Stimulated activated CD8-positive, alpha-beta memory T cell treated with anti-CD3 and anti-CD28 coated beads, Interleukin-4, amount 100 ng/mL, for 24 hours (primary cell): Measurements from ENCODE around the gene MARK4.
A peak's percentile ranks its signal among the peaks of the same experiment; 100 is the strongest.
"Not testable (repeated sequence)": the region's sequence is repeated elsewhere in the genome, so short reads cannot be mapped to it uniquely, and the experiment has no call there.

Source experiments
- DNase-seq: peaks from one replicate; pipeline ENCODE4 v3.0.0-alpha.2; 2020; ENCODE audit warnings: low read depth

MARK4 gene

GRCh38 chr19:45306040-45306439, 55.0 kb downstream of the MARK4 start:
- DNase-seq: no peak

GRCh38 chr19:45306518-45307027, 55.5 kb downstream of the MARK4 start:
- no peak for DNase-seq

DNA sequence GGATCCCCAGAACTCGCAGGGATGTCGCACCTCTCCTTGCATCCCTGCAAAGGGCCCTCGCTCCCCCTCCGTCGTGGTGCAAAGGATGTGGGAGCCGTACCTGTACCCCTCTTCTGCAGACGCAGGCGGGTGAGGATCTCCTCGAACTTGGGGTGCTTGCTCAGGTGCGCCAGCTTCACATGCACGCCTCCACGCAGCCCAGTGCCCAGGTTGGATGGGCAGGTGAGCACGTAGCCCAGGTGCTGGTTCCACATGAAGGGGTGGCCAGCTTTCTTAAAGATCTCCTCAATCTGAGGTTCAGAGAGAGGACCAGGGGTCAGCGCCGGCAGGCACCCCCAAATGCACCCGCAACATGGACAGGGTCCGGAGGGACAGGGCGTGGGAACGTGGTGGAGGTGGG, 56.3 kb downstream of the MARK4 start:
- no peak for DNase-seq

DNA sequence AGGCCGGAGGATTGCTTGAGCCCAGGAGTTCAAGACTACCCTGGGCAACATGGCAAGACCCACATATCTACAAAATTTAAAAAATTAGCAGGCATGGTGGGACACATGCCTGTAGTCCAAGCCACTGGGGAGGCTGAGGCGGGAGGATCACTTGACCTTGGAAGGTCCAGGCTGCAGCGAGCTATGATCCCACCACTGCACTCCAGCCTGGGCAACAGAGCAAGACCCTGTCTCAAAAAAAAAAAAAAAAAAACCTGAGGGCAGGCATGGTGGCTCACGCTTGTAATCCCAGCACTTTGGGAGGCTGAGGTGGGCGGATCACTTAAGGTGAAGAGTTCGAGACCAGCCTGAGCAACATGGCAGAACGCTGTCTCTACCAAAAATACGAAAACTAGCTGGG, 58.3 kb downstream of the MARK4 start:
- DNase-seq: not testable (repeated sequence)

- no peak for DNase-seq
These were observed 60.5 kb downstream of the MARK4 start for GRCh38 chr19:45311621-45312020.

- DNase-seq: not testable (repeated sequence)
These were observed 61.2 kb downstream of the MARK4 start for GRCh38 chr19:45312285-45312684.

- DNase-seq: no peak
These were observed 63.7 kb downstream of the MARK4 start for GRCh38 chr19:45314708-45315245.

DNA sequence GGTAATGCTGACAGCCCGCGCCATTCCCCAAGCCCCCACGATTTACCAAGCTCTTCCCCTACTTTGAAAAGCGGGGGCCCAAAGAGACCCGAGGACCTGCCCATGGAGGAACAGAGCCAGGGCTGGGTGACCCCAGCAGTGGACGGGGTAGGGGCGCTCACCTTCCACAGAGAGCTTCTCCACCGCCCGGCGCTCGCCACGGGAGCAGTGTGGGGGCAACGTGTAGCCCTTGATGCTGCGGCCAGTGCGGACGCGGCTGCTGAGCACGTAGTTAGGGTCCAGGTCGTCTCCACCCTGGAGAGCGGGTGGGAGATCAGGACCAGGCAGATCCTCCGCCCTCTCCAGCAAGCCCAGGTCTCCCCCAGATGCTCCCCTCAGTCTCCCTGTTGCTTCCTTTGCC, 64.2 kb downstream of the MARK4 start:
- DNase-seq: no peak

DNA sequence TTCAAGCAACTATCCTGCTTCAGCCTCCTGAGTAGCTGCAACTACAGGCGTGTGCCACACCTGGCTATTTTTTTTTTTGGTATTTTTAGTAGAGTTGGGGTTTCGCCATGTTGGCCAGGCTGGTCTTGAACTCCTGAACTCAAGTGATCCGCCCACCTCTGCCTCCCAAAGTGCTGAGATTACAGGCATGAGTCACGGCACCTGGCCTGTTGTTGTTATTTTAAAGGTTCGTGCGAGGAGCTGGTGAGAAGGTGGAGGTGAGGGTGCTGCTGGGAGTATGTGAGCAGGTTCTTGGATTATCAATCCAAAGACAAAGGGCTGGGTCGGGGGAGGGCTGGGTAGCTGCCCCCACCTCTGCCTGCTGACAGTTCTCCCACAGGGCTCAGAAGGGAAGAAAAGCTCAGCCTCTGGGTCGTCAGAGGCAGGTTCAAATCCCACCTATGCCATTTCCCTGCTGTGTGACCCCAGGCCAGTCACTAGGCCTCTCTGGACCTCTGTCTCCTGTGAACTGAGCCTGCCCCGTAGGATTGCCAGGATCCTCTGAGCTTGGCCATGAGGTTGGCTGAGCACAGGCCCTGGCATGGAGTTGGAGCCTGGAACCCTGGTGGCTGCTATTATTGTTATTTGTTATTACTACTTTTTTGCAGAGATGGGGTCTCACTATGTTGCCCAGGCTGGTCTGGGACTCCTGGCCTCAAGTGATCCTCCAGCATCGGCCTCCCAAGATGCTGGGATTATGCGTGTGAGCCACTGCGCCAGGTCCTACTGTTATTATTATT, 70.1 kb downstream of the MARK4 start:
- DNase-seq: no peak

DNA sequence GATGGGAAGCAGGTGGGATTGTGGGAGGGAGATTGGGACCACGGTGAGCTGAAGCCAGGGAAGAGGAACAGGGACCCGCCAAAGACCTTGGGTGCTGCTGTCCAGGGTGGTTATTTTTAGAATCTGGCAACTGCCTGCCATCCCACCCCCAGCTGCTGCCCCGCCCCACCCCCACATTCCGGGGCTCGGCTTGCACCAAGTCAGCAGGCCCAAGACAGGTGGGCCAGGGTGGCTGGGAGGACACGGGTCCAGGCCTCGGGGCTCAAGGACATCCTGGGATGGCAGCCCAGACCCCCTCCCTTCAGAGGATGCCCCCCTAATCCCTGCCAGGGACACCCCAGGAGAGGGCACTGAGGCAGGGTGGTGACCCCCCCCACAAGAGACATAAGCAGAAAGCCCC, 70.8 kb downstream of the MARK4 start:
- DNase-seq: no peak

DNA sequence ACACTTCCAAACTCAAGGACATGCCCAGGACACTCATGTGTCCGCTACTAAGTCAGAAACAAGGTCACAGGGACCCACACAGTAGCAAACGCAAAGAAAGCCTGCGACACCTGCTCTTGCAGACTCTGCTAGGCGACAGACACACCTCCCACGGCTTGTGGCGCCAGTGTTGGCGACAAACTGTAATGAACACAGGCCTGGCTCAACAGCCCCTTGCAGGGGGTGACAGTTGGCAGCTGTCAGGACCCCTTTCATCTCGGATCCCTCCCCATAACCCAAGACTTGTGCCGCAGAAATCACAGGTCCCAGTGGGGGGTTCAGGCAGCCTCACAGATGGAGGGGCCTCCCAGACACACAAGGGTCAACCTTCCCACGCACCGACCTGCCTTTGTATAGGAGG, 71.2 kb downstream of the MARK4 start:
- no peak for DNase-seq

GRCh38 chr19:45322744-45323281, 71.7 kb downstream of the MARK4 start, which contains the start of gene CKM:
Gene CKM, minus strand, starts transcription at chr19:45322875. Its CDS starts 3,162 bp downstream, at chr19:45319713.
- no peak for DNase-seq

GRCh38 chr19:45323671-45324081, 72.6 kb downstream of the MARK4 start:
- no peak for DNase-seq

- no peak for DNase-seq
These were observed 73.4 kb downstream of the MARK4 start for GRCh38 chr19:45324349-45324907.

GRCh38 chr19:45327404-45328143, 76.5 kb downstream of the MARK4 start:
- DNase-seq: no peak

- DNase-seq: no peak
These were observed 80.3 kb downstream of the MARK4 start for GRCh38 chr19:45331411-45331810.

- DNase-seq: no peak
These were observed 82.7 kb downstream of the MARK4 start for GRCh38 chr19:45333609-45334303.

GRCh38 chr19:45334881-45335280, 83.8 kb downstream of the MARK4 start:
- not testable (repeated sequence) for DNase-seq

DNA sequence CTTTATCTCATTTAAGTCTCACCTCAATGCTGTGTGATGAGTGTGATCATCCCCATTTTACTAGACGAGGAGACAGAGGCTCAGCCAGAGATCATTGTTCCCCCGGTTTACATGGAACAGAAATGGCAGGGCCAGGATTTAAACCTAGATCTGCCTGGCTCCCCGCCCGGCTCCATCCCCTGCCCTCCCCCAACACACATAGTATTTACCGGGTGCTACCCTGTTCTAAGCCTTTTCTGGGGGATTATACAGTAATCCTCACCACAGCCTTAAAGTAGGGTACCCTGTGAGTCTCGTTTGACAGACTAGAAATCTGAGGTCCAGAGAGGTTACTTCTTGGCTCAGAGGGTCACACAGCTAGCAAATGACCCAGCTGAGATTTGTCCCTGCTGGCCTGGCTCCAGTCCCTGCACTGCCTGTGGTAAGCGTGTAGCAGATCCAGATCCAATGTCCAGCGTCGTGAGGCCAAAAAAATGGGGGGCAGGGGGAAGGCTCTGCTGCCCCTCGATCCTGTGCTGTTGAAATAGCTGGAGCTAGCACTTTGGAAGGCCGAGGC, 85.7 kb downstream of the MARK4 start:
- DNase-seq: no peak

GRCh38 chr19:45339629-45340028, 88.6 kb downstream of the MARK4 start:
- no peak for DNase-seq

DNA sequence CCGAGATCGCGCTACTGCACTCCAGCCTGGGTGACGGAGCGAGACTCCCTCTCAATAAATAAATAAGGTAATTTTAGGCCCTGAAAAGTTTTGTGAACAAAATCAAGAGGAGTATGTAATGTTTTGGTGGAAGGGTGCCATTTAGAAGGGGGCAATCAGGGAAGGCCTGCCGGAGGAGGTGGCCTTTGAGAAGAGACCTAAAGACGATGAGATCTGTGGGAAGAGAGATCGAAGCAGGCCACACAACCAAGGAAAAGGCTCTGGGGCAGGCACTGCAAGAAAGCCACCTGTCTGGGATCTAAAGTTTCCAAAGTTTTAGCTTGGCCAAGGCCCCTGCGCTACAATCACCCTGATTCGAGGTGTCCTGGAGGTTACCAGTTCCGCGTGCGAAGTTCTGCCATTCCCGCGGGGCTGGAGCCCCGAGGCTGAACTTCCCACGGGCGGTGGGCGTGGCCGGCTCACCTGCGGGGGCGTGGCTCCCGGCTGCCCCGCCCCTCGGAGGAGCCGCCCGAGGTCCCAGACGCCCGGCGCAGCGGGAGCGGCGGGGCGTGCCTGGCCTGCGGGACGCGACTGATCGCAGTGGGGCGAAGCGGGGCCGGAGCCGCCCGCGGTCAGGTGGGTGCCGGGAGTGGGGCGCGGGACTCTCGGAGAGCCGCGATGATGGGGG, 89.3 kb downstream of the MARK4 start, which contains the start of gene KLC3:
TSS of gene KLC3 (plus strand) at position 519 of the 667 bp plus-strand sequence. CDS start 4,792 bp downstream, outside the sequence.
- DNase-seq: peak; percentile 14
